ENCODE data around the gene OR2AE1.
"Not testable (repeated sequence)": the region's sequence is repeated elsewhere in the genome, so short reads cannot be mapped to it uniquely, and the experiment has no call there.

OR2AE1 gene, protein sequence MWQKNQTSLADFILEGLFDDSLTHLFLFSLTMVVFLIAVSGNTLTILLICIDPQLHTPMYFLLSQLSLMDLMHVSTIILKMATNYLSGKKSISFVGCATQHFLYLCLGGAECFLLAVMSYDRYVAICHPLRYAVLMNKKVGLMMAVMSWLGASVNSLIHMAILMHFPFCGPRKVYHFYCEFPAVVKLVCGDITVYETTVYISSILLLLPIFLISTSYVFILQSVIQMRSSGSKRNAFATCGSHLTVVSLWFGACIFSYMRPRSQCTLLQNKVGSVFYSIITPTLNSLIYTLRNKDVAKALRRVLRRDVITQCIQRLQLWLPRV

GRCh38 chr7:99876933-99877332 lies at the start of gene OR2AE1:
Gene OR2AE1, minus strand, starts transcription at chr7:99877033. Its CDS starts 0 bp downstream, at chr7:99877033.
- DNase-seq, result no peak

DNA sequence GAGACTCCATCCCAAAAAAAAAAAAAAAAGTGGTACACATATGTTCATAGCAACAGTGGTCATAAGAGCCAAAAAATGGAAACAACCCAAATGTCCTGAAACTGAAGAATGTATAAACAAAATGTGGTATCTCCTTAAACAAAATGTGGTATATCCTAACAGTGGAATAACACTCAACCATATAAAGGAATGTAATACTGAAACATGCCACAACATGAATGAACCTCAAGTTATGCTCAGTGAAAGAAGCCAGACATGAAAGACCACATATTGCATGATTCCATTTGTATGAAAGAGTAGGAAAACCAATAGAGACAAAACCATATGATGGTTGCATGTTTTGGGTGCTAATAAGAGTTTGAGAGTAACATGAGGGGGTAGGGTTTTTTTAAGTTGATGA lies 49.5 kb upstream of the OR2AE1 start:
- no peak for DNase-seq

DNA sequence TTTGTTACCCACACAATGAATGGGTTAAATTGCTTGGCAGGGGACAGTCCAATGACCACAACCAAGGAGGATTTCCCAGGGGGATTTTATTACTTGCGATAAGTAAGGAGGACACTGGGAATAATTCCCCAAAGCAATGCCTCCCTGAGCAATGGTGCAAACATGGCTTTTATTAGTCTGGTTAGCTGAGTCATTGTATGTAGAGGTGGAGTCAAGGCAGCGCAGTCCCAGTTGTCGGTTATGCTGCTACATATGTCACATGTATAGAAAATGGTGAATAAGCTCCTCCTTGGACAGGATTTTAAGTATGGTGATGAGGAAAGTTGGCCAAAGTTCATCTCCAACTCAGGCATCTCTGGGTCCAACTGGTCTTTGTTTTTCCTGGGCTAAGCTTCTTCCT lies 46.4 kb upstream of the OR2AE1 start:
- DNase-seq, result no peak

DNA sequence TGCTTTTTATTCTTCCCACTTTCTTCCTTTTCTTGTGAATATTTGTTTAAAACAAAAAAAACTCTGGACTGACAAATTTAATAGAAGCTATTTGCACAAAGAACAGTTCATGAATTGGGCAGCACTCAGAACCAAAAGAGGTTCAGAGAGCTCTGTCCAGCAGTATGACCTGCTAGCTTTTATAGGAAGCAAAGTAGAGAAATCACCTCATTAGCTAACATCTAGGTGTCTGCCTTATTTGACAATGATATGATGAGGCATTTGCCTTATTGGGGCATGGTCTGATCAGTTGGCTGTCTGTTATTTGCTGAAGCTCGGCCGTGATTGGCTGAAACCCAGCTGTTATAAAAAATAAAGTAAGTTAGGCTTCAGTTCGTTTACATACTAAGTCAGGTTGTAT lies 43.3 kb upstream of the OR2AE1 start:
- DNase-seq, result peak in 1 of 3 experiments; percentile 51

DNA sequence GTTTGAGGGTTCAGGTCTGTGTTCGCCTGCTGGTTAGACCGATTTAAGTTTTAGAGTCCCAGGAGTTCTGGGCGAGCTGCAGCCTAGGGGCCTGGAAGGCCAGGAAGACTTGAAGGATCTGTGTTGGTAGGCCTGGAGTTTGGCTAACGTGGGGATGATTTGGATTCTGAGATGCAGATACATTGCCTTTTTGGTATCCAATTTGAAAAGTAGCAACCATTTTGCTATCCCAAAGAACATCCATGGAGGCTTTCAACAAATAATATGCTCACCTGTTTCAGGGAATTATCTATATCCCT lies 42.9 kb upstream of the OR2AE1 start:
- DNase-seq, result no peak

DNA sequence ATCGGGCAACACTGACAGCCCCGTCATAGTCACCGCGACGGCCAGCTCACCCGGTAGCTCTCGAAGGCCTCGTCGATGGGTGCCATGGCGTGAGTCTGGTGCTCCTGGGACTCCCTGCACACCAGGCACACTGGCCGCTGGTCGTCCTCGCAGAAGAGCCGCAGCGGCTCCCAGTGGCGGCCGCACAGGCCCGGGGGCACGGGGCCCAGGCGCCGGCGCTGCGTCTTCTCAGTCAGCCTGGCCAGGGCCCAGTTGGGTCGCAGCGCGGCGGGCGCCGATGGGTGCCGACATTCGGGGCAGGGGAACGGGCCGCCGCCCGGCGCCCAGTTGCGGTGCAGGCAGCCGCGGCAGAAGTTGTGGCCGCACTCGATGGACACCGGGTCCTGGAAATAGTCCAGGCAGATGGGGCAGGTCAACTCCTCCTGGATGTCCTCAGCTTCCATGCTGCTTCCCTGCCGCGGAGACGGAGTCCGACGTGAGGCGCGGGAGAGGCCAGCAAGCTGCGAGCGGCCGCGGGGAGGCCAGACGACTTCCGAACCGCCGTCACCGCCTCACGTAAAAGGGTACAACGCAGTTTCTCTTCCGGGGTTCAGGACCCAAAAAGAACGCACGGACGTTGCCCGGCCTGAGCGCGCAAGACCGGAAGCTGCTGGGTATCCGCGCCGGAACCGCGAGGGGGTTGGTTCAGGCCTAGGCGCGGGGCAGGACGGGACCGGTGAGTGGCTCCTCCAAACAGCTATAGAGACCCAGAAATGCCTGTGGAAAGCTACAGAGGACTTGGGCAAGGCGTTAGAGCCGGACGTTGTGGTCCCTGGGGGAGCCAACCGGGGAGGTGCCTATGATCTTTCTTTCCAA lies 42.4 kb upstream of the OR2AE1 start, which contains the start of gene TRIM4:
TRIM4 (minus strand) TSS at position 572 of the 855 bp plus-strand sequence; CDS start at position 443, 129 bp downstream.
- peak; percentile 56 to 96 (median 92) for DNase-seq

DNA sequence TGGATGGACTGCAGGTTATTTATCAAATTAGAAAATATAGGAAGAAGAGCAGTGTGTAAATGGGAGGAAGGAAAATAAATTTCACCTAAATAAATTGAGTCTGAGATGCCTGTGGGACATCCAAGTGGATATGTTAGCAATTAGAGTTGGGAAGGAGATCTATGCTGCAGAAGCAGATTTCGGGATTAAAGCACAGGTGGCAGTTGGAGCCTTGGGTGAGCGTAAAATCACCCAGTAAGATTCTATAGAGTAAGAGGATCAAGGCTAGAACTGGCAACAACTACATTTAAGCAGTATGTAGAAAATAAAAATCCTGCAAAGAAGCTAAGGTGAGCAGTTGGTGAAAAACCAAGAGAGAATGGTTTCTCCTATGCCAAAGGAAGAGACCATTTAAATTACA lies 34.1 kb upstream of the OR2AE1 start:
- DNase-seq, result no peak

DNA sequence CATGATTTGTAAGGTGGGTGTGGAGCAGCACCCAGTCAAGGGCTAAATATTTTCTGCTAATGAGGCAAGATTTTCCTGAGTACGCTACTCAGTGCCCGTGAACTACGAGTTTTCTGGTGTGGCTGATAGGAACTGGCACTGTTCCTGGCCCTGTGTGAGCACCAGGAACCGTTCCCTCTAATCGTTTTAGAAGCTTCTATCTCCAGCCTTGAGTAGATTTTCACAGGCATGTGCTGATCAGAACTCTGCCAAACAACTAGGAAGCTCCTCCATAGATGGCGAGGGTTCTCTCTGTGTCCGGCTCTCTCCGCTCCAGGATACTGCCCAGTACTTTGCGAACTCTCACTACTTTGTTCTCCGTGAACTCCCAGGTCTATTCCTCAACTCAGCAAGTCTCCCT lies 24.7 kb upstream of the OR2AE1 start:
- DNase-seq, result no peak

DNA sequence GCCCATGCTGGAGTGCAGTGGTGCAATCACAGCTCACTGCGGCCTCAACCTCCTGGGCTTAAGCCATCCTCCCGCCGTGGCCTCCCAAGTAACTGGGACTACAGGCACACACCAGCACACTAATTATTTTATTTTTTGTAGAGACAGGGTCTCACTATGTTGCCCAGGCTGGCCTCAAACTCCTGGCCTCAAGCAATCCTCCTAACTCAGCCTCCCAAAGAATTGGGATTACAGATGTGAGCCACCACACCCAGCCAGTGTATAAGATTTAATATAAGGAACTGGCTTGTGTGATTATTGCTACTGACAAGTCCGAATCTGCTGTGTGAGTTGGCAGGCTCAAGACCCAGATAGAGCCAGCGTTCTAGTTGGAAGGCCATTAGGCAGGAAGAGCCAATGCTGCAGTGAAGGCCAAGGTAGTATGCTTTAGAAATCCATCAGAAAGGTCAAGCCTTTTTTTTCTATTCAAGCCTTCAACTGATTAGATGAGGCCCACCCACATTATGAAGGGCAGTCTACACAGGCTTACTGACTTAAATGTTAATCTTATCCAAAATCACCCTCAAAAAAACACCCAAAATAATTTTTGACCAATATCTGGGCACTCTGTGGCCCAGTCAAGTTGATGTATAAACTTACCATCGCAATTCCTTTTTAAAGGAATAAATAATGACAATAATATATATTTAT lies 23.1 kb upstream of the OR2AE1 start:
- DNase-seq, result no peak

GRCh38 chr7:99898836-99899235 lies 22.0 kb upstream of the OR2AE1 start:
- no peak for DNase-seq

DNA sequence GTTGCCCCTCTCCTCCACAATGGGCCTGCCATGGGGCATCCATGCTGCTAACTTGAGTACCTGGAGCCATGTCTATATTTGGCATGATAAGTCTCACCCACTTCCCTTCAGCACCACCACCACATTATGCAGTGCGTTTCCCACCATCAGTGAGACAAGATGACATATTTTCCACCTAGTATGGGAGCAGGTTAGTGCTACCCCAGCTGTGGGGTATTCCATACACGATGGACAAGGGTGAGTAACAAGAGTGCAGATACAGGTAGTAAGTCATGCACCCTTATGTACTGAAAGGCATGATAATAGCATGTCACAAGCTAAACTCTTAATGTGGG lies 21.2 kb upstream of the OR2AE1 start:
- DNase-seq, result no peak

- no peak for DNase-seq
Observed at GRCh38 chr7:99897322-99898022, 20.6 kb upstream of the OR2AE1 start.

DNA sequence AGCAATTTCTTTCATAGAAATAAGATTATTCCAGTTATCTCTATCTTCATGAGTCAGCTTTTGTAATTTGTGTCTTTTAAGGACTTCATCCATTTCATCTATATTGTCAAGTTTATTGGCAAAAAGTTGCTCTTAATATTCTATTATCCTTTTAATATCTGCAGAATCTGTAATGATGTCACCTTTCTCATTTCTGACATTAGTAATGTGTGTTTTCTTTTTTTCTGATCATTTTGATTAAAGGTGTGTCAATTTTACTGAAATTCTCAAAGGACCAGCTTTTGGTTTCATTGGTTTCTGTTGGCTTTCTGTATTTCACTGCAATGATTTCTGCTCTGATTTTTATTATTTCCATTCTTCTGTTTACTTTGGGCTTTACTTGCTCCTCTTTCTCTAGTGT lies 17.9 kb upstream of the OR2AE1 start:
- DNase-seq, result no peak

GRCh38 chr7:99893280-99893679 lies 16.4 kb upstream of the OR2AE1 start:
- no peak for DNase-seq

- not testable (repeated sequence) for DNase-seq
Observed at GRCh38 chr7:99890348-99890747, 13.5 kb upstream of the OR2AE1 start.

DNA sequence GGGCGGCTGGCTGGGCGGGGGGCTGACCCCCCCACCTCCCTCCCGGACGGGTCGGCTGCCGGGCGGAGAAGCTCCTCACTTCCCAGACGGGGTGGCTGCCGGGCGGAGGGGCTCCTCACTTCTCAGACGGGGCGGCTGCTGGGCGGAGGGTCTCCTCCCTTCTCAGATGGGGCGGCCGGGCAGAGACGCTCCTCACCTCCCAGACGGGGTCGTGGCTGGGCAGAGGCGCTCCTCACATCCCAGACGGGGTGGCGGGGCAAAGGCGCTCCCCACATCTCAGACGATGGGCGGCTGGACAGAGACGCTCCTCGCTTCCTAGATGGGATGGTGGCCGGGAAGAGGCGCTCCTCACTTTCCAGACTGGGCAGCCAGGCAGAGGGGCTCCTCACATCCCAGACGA lies 11.5 kb upstream of the OR2AE1 start:
- not testable (repeated sequence) for DNase-seq

GRCh38 chr7:99881370-99881769 lies 4.5 kb upstream of the OR2AE1 start:
- DNase-seq, result no peak

- no peak for DNase-seq
Observed at GRCh38 chr7:99876491-99876890, 342 bp downstream of the OR2AE1 start.

DNA sequence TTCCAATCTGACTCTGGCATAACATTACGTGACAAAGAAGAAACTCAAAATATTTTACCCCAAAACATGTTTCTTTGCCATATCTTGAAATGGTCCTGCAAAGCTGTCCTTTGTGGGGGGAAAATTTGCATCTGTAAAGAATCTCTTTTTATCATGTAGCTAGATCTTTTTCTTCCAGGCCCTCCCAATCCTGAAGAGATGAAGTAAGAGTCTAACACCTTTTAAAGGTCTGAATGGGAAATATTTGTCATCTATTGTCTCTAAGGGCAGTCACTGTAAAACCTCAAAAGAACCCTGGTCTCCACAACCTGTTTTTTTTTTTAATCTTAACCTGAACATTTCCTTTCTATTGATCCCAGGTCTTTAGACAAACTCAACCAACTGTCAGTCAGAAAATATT lies 8.6 kb downstream of the OR2AE1 start:
- DNase-seq, result no peak

DNA sequence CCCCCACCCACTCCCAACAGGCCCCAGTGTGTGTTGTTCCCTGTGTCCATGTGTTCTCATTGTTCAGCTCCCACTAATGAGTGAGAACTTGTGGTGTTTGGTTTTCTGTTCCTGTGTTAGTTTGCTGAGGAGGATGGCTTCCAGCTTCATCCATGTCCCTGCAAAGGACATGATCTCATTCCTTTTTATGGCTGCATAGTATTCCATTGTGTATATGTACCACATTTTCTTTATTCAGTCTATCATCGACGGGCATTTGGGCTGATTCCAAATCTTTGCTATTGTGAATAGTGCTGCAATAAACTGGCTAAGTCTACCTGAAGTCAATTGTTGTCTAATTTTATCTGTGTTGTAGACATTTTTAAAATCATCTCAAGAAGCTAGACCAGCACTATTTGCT lies 9.4 kb downstream of the OR2AE1 start:
- DNase-seq, result not testable (repeated sequence)

GRCh38 chr7:99863847-99864440 lies 12.9 kb downstream of the OR2AE1 start:
- DNase-seq, result peak in 2 of 3 experiments; percentile 16 to 17

GRCh38 chr7:99860281-99861127 lies 16.3 kb downstream of the OR2AE1 start:
- no peak for DNase-seq

Data from NCI-H1417 (cell line).